Glutamatergic neuron (in vitro differentiated cells): ENCODE measurements around the gene TVP23C. TPM values are rescaled to one million over a fixed set of nuclear protein-coding genes. Genes with fewer than 3 reads are reported as not detected.
"Not testable (repeated sequence)": the region's sequence is repeated elsewhere in the genome, so short reads cannot be mapped to it uniquely, and the experiment has no call there.

Experiments
- DNase-seq: peaks from one replicate; pipeline ENCODE4 v3.0.0; 2022
- H3K27ac Mint-ChIP-seq: one replicate; pipeline ENCODE4 v1.8.0; 2020; ENCODE audit warnings: mild to moderate bottlenecking, mixed read lengths, inconsistent platforms; ENCODE audit not compliant: unreplicated experiment
- H3K27me3 Mint-ChIP-seq: one replicate; pipeline ENCODE4 v1.8.0; 2020; ENCODE audit warnings: mild to moderate bottlenecking, moderate library complexity, mixed read lengths, inconsistent platforms; ENCODE audit not compliant: unreplicated experiment
- H3K36me3 Mint-ChIP-seq: one replicate; pipeline ENCODE4 v1.8.0; 2020; ENCODE audit warnings: mild to moderate bottlenecking, mixed read lengths, inconsistent platforms; ENCODE audit not compliant: unreplicated experiment
- H3K4me1 Mint-ChIP-seq: one replicate; pipeline ENCODE4 v1.8.0; 2020; ENCODE audit warnings: mild to moderate bottlenecking, low read depth, mixed read lengths, inconsistent platforms; ENCODE audit not compliant: unreplicated experiment
- H3K4me3 Mint-ChIP-seq: one replicate; pipeline ENCODE4 v1.8.0; 2020; ENCODE audit warnings: mild to moderate bottlenecking, mixed read lengths, inconsistent platforms; ENCODE audit not compliant: unreplicated experiment
- H3K9me3 Mint-ChIP-seq: one replicate; pipeline ENCODE4 v1.8.0; 2020; ENCODE audit warnings: mild to moderate bottlenecking, moderate library complexity, mixed read lengths, inconsistent platforms; ENCODE audit not compliant: unreplicated experiment
- CTCF ChIP-seq: fragments of 200-600 bp; sonication (generic); IDR thresholded peaks from one replicate; pipeline ENCODE4 v1.5.0; 2021; ENCODE audit not compliant: partially characterized antibody, unreplicated experiment
- total RNA-seq: library from RNA; stranded (reverse); fragmentation: NEBNext Ultra II Directional; extraction: Animal tissue kit (Norgen Biotek cat#: 25700); gene quantifications from one replicate; pipeline ENCODE4 v1.2.1, GENCODE V29; 2021; ENCODE audit not compliant: unreplicated experiment

The TVP23C gene
- total RNA-seq, 1 donor from 2014 or later: 29.4 TPM

DNA sequence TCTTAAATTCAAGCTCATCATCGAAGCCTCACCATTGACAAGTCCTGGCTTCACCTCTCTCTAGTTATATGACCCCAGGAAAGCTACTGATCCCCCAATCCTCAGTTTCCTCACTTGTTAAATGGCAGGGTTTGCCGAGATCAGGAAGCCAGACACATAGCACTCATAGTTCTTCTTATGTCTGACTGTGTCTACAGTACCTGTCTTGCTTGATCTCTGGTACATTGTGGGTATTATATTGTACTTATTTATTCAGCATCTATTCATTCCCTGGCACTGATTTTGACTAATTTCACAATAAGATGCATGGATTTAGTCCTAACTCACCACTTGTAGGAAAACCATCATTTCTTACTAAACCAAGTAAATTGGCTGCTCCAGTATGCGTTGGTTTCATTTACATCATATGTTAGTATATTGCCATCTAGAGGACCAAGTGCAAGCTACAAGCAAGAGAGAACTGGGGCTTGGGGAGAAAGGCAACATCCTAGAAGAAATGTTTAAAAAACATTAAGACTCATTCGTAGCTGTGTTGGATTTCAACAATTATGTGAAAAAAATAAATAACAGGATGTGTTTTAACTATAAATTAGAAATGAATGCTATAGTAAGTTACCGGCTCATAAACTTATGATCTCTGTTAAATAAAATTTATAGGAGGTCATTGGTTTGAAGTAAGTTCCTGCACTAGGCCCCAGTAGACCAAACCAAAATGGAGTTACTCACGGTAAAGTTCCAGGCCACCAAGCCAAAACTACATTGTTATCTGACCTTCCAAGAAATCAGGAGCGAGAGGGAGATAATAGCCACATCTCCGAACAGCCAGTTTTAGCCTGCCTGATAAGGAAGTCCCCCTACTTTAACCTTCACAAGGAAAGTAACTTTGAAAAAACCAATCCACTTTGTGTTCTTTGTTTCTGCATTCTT is 36.7 kb downstream of the TVP23C start:
- DNase-seq, H3K27ac Mint-ChIP-seq, H3K4me1 Mint-ChIP-seq, H3K27me3 Mint-ChIP-seq, H3K9me3 Mint-ChIP-seq, H3K36me3 Mint-ChIP-seq, H3K4me3 Mint-ChIP-seq: not testable (repeated sequence)
- TF ChIP-seq CTCF: peak; percentile 55

DNA sequence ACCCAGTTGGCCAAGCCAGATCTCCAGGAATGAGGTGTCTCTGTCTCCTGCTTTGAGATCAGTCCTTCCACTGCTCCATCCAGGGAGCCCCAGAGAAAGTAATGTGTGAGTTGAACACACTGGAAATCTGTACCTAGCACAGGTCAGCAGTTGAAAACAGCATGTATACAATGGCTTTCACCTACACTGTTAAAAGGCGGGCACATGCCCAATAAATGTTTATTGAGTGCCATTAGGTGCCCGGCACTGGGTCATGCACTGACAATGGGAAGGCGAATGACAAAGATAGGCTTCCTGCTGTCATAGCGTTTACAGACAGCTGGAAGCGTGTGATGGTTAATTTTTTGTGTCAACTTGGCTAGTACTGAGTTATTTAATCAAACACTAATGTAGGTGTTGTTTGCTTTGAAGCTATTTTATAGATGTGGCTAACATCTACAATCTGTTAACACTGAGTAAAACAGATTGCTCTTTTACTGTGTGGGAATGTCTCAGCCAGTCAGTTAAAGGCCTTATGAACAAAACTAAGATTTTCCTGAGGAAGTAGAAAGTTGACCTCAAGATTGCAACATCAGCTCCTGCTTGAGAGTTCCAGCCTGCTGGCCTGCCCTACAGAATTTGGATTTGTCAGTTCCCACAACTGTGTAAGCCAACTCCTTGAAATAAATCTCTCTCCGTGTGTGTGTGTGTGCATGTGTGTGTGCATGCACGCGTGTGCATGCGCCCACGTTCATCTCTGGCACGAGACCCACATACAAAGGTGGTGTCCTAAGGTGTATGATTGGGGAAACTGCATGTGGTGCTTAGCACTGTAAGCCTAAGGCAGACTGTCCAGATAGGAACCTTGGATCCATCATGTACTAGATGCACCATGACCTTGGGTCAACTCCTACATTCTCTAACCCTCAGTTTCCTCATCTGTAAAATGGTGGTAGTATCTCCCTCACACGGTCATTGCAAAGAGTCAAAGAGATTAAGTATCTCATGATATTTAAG is 38.0 kb downstream of the TVP23C start:
- not testable (repeated sequence) for H3K27ac Mint-ChIP-seq

DNA sequence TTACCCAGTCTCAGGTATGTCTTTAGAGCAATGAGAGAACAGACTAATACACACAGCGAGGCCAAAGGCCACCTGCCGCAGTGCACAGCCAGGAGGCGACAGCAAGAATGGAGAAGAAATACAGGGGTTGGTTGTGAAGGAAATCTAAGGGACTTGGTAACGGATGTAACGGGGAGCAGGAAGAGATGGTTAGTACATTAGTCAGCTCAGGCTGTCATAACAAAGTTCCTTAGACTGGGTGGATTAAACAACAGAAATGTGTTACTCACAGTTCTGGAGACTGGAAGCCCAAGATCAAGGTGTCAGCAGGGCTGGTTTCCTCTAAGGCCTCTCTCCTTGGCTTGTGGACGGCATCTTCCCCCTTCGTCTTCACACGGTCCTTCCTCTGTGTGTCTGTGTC is 47.1 kb downstream of the TVP23C start:
- DNase-seq: no peak
- H3K27ac Mint-ChIP-seq: no peak overlapping the region

More for the DNA sequence above, 38.0 kb downstream of the TVP23C start:
- not testable (repeated sequence) for H3K27me3 Mint-ChIP-seq, H3K9me3 Mint-ChIP-seq, H3K4me1 Mint-ChIP-seq, H3K4me3 Mint-ChIP-seq, H3K36me3 Mint-ChIP-seq, DNase-seq

GRCh38 chr17:15514469-15514868 is 48.8 kb downstream of the TVP23C start:
- no peaks in the 10 kb centered on the region for H3K27me3 Mint-ChIP-seq
- no peak for DNase-seq
- H3K9me3 Mint-ChIP-seq: peaks cover 3% of the 10 kb centered on the region
- no peaks in the 10 kb centered on the region for H3K4me1 Mint-ChIP-seq
- H3K36me3 Mint-ChIP-seq: peaks cover 20% of the 10 kb centered on the region
- TF ChIP-seq CTCF: no peak
- no peak overlapping the region for H3K27ac Mint-ChIP-seq
- H3K4me3 Mint-ChIP-seq: no peak overlapping the region

More for the DNA sequence above, 47.1 kb downstream of the TVP23C start:
- no peaks in the 10 kb centered on the region for H3K27me3 Mint-ChIP-seq
- no peak for TF ChIP-seq CTCF
- no peaks in the 10 kb centered on the region for H3K9me3 Mint-ChIP-seq
- H3K36me3 Mint-ChIP-seq: peaks cover 20% of the 10 kb centered on the region
- H3K4me3 Mint-ChIP-seq: no peak overlapping the region
- no peaks in the 10 kb centered on the region for H3K4me1 Mint-ChIP-seq

- TF ChIP-seq CTCF: no peak
- H3K4me1 Mint-ChIP-seq: no peaks in the 10 kb centered on the region
- no peak overlapping the region for H3K4me3 Mint-ChIP-seq
- peaks cover 3% of the 10 kb centered on the region for H3K9me3 Mint-ChIP-seq
- H3K27me3 Mint-ChIP-seq: no peaks in the 10 kb centered on the region
- DNase-seq: no peak
- H3K36me3 Mint-ChIP-seq: peaks cover 20% of the 10 kb centered on the region
- no peak overlapping the region for H3K27ac Mint-ChIP-seq
These were observed 49.3 kb downstream of the TVP23C start for GRCh38 chr17:15513856-15514459.
